A549 (cell line): Measurements from ENCODE around the gene FBXO3. TPM values are rescaled to one million over a fixed set of nuclear protein-coding genes. Genes with fewer than 3 reads are reported as not detected.

ENCODE experiments used
- ATAC-seq, 2 experiments: fragments of 200-7000 bp in 1 of 2; fragments of >200 bp in 1 of 2; cut with Nextera tagmentation in 1 of 2; cut with Tn5 transposase in 1 of 2; 3 replicates each; pipeline versions ENCODE4 v1.8.0 to v1.9.1; 2018 to 2020; ENCODE audit warnings: mild to moderate bottlenecking in 1 of 2, moderate library complexity in 1 of 2
- CTCF ChIA-PET: fragments of 300-600 bp; sonication (Branson Sonifier 250); formaldehyde crosslinking; extraction: SDS; loops from one replicate; lab custom pipeline; 2021; ENCODE audit warnings: antibody characterized with exemption, inconsistent platforms; lab: Yijun Ruan, JAX
- POLR2A ChIA-PET: fragments of 350-600 bp; formaldehyde crosslinking; extraction: SDS; loops from one replicate; lab custom pipeline; 2021; ENCODE audit warnings: antibody characterized with exemption, inconsistent platforms; lab: Yijun Ruan, JAX
- DNase-seq, 2 experiments: peaks; one replicate each; pipeline versions ENCODE4 v3.0.0 to v3.0.0-alpha.2; 2011 to 2016; ENCODE audit warnings: low read depth in 1 of 2, low spot score in 1 of 2
- FAIRE-seq: peaks from 2 replicates; lab custom pipeline; 2011; peaks lifted over from hg19 to GRCh38; lab: Jason Lieb, UNC
- H3K27ac ChIP-seq, 2 experiments: fragments of >200 bp; sonication (Bioruptor Twin); formaldehyde crosslinking; 3 replicates each; pipeline ENCODE4 v1.5.1; 2016 to 2017
- H3K4me1 ChIP-seq: fragments of >200 bp; sonication (Bioruptor Twin); formaldehyde crosslinking; 3 replicates; pipeline ENCODE4 v1.6.1; 2016
- H3K4me2 ChIP-seq: fragments of >200 bp; sonication (Bioruptor Twin); formaldehyde crosslinking; 3 replicates; pipeline ENCODE4 v1.6.1; 2016
- H3K4me3 ChIP-seq: fragments of >200 bp; sonication (Bioruptor Twin); formaldehyde crosslinking; 3 replicates; pipeline ENCODE4 v1.5.1; 2016
- H3K9me3 ChIP-seq: fragments of >200 bp; sonication (Bioruptor Twin); formaldehyde crosslinking; 3 replicates; pipeline ENCODE4 v1.6.1; 2016
- ATOH8 ChIP-seq: fragments of 250-450 bp; sonication (Bioruptor Pico); IDR thresholded peaks from 2 replicates; pipeline ENCODE4 v1.5.0; 2020; ENCODE audit warnings: low read depth, mild to moderate bottlenecking, moderate library complexity
- CBX2 ChIP-seq: fragments of 200-600 bp; sonication (generic); IDR thresholded peaks from 2 replicates; pipeline ENCODE4 v1.6.1; 2016; ENCODE audit warnings: low read depth, mild to moderate bottlenecking, borderline replicate concordance
- CHD2 ChIP-seq: fragments of 150-350 bp; IDR thresholded peaks from 2 replicates; pipeline ENCODE4 v1.6.1; 2014; ENCODE audit warnings: low read length; ENCODE audit not compliant: partially characterized antibody
- CHD4 ChIP-seq: fragments of 200-600 bp; sonication (generic); IDR thresholded peaks from 2 replicates; pipeline ENCODE4 v1.6.1; 2016; ENCODE audit warnings: antibody characterized with exemption, mild to moderate bottlenecking, borderline replicate concordance
- E2F6 ChIP-seq: IDR thresholded peaks from 2 replicates; pipeline ENCODE4 v1.6.1; 2012; ENCODE audit warnings: low read depth, borderline replicate concordance
- EHMT2 ChIP-seq: fragments of 200-600 bp; sonication (generic); IDR thresholded peaks from 2 replicates; pipeline ENCODE4 v1.6.1; 2016; ENCODE audit warnings: antibody characterized with exemption, low read depth, mild to moderate bottlenecking, moderate library complexity
- ELK1 ChIP-seq: fragments of 150-350 bp; IDR thresholded peaks from 2 replicates; pipeline ENCODE4 v1.6.1; 2014; ENCODE audit warnings: low read depth, mild to moderate bottlenecking, low read length
- EP300 ChIP-seq, 2 experiments: fragments of >200 bp; sonication (Bioruptor Twin); formaldehyde crosslinking; IDR thresholded peaks; 2 replicates in 1 of 2; 3 replicates in 1 of 2; pipeline ENCODE4 v1.6.1; 2016 to 2017
- ESRRA ChIP-seq: fragments of 150-350 bp; IDR thresholded peaks from 2 replicates; pipeline ENCODE4 v1.6.1; 2014; ENCODE audit warnings: mild to moderate bottlenecking, low read length, borderline replicate concordance
- FOSB ChIP-seq: fragments of 250-450 bp; sonication (Bioruptor Pico); IDR thresholded peaks from 2 replicates; pipeline ENCODE4 v1.5.0; 2020; ENCODE audit warnings: mild to moderate bottlenecking, moderate library complexity
- FOXS1 ChIP-seq: fragments of 250-450 bp; sonication (Bioruptor Pico); IDR thresholded peaks from 2 replicates; pipeline ENCODE4 v1.5.0; 2020; ENCODE audit warnings: mild to moderate bottlenecking, moderate library complexity
- HES2 ChIP-seq: fragments of >200 bp; sonication (Bioruptor Twin); formaldehyde crosslinking; IDR thresholded peaks from 2 replicates; pipeline ENCODE4 v1.6.1; 2016
- HOXB13 ChIP-seq: fragments of 250-450 bp; sonication (Bioruptor Pico); IDR thresholded peaks from 2 replicates; pipeline ENCODE4 v1.5.0; 2020; ENCODE audit warnings: low read depth, mild to moderate bottlenecking, moderate library complexity
- JUN ChIP-seq, 2 experiments: fragments of >200 bp; sonication (Bioruptor Twin); formaldehyde crosslinking; IDR thresholded peaks; 2 replicates in 1 of 2; 3 replicates in 1 of 2; pipeline ENCODE4 v1.6.1; 2016 to 2017
- MAFK ChIP-seq: fragments of 450-650 bp; IDR thresholded peaks from 2 replicates; pipeline ENCODE4 v1.6.1; 2014; ENCODE audit not compliant: partially characterized antibody
- MAX ChIP-seq: IDR thresholded peaks from 2 replicates; pipeline ENCODE4 v1.6.1; 2012
- MAZ ChIP-seq: fragments of 150-350 bp; IDR thresholded peaks from 2 replicates; pipeline ENCODE4 v1.6.1; 2014; ENCODE audit warnings: antibody characterized with exemption, low read depth, low read length, borderline replicate concordance
- MYC ChIP-seq: IDR thresholded peaks from 2 replicates; pipeline ENCODE4 v1.6.1; 2012; ENCODE audit warnings: mild to moderate bottlenecking, inconsistent platforms, low read length, improper control_type of control experiment, borderline replicate concordance
- NPAS2 ChIP-seq: fragments of 250-450 bp; sonication (Bioruptor Pico); IDR thresholded peaks from 2 replicates; pipeline ENCODE4 v1.8.0; 2022; ENCODE audit warnings: mild to moderate bottlenecking, moderate library complexity, borderline replicate concordance
- PBX3 ChIP-seq: IDR thresholded peaks from 2 replicates; pipeline ENCODE4 v1.6.1; 2012
- RARB ChIP-seq: fragments of 250-450 bp; sonication (Bioruptor Pico); IDR thresholded peaks from 2 replicates; pipeline ENCODE4 v1.8.0; 2021; ENCODE audit warnings: mild to moderate bottlenecking, moderate library complexity
- SREBF2 ChIP-seq: fragments of 450-650 bp; IDR thresholded peaks from 2 replicates; pipeline ENCODE4 v1.6.1; 2014; ENCODE audit warnings: mild to moderate bottlenecking, moderate library complexity
- TP53 ChIP-seq: fragments of 250-450 bp; sonication (Bioruptor Pico); IDR thresholded peaks from 2 replicates; pipeline ENCODE4 v1.5.0; 2021; ENCODE audit warnings: mild to moderate bottlenecking, moderate library complexity
- USF2 ChIP-seq: fragments of 450-650 bp; IDR thresholded peaks from 2 replicates; pipeline ENCODE4 v1.6.1; 2014; ENCODE audit warnings: antibody characterized with exemption
- ZC3H11A ChIP-seq: fragments of 450-650 bp; IDR thresholded peaks from 2 replicates; pipeline ENCODE4 v1.6.1; 2014; ENCODE audit warnings: antibody characterized with exemption, mild to moderate bottlenecking
- ZFP36 ChIP-seq: fragments of 450-650 bp; IDR thresholded peaks from 2 replicates; pipeline ENCODE4 v1.6.1; 2014; ENCODE audit warnings: borderline replicate concordance; ENCODE audit not compliant: partially characterized antibody
- WGBS: methylation state at CpG from one replicate; pipeline ENCODE4 v1.1.6; 2017; ENCODE audit errors: missing lambda C conversion rate; 5-methylcytosine and 5-hydroxymethylcytosine counted together
- polyA plus RNA-seq, 4 experiments: library from polyadenylated mRNA; depleted of rRNA in 3 of 4; stranded (reverse); fragments of >200 nt; fragmentation: RNase III in 1 of 4; extraction: RNeasy Plus Mini Kit Qiagen cat#74134 plus additional on column Dnase treatment in 1 of 4; gene quantifications; 2 replicates in 3 of 4; 3 replicates in 1 of 4; pipeline ENCODE4 v1.2.3, GENCODE V29; 2011 to 2017

FBXO3 gene
- polyA plus RNA-seq, 2 of the 4 experiments (the other 2 are of a cell fraction), result 22.5 to 42.6 TPM

GRCh38 chr11:33725496-33725895 lies 48.8 kb downstream of the FBXO3 start:
- TF ChIP-seq CHD2 (no peak), ATOH8 (no peak), CHD4 (no peak)
- DNase-seq (no peak), FAIRE-seq (no peak), ATAC-seq (no peak)
- H3K4me1 ChIP-seq, result peaks cover 54% of the 10 kb centered on the region
- H3K27ac ChIP-seq, result no peak overlapping the region; a peak in 1 of 6 replicates
- H3K9me3 ChIP-seq, result peaks cover 3% of the 10 kb centered on the region; the same call in 1 of the 3 replicates
- WGBS, result 94% methylated on average over 5 of the region's 5 CpGs
- H3K4me3 ChIP-seq, result no peak overlapping the region
- ChIA-PET POLR2A (interaction anchor here (0.6 kb wide), 1 partner anchor 11 kb away, joined by 3 read pairs; the partner anchor contains the start of gene CD59), CTCF (interaction anchor here (1.3 to 5.3 kb wide), 3 partner anchors 10 to 17 kb away, joined by 3 to 26 read pairs (median 6); partner anchors contain the start of gene CD59)
- H3K4me2 ChIP-seq, result 0 out of 3 replicates have a peak overlapping the region, but pooled peaks have one; percentile 84

GRCh38 chr11:33724644-33725035 lies 49.7 kb downstream of the FBXO3 start:
- CTCF ChIA-PET, result interaction anchor here (1.1 to 5.3 kb wide), 4 partner anchors 9 to 18 kb away, joined by 4 to 26 read pairs (median 5); no protein-coding TSS in a partner anchor
- H3K4me3 ChIP-seq, result no peak overlapping the region

GRCh38 chr11:33723238-33723881 lies 51.0 kb downstream of the FBXO3 start:
- Histone ChIP-seq H3K4me2 (peak overlapping the region; percentile 84), H3K9me3 (peaks cover 2% of the 10 kb centered on the region; the same call in 1 of the 3 replicates), H3K4me3 (peak overlapping the region; percentile 25; the same call in 1 of the 3 replicates), H3K4me1 (peaks cover 62% of the 10 kb centered on the region), H3K27ac (peak overlapping the region; percentile 80 to 90)
- DNase-seq (peak; percentile 73 to 94), ATAC-seq (peak; percentile 76 to 85), FAIRE-seq (no peak)
- CTCF ChIA-PET, result interaction anchor here (1.1 to 5.3 kb wide), 3 partner anchors 13 to 19 kb away, joined by 3 to 26 read pairs (median 4); no protein-coding TSS in a partner anchor
- WGBS, result 37% methylated on average over 6 of the region's 6 CpGs
- POLR2A ChIA-PET, result interaction anchor here (1.3 to 1.5 kb wide), 2 partner anchors 13 to 21 kb away, joined by 3 to 10 read pairs; partner anchors contain the start of gene CD59
- TF ChIP-seq CHD2 (no peak), USF2 (no peak), MAX (0 out of 2 replicates have a peak, but pooled peaks have one; percentile 24), EP300 (IDR thresholded peaks at IDR 0.05) (peak; percentile 28 to 73; a peak in 2 of 5 replicates), CBX2 (no peak), JUN (IDR thresholded peaks at IDR 0.05) (peak in 1 of 2 experiments; percentile 41; a peak in 3 of 5 replicates), FOSB (CRISPR knock-in tag) (no peak), PBX3 (0 out of 2 replicates have a peak, but pooled peaks have one; percentile 28), HOXB13 (no peak), EHMT2 (no peak), MAFK (peak; percentile 99)

More at GRCh38 chr11:33724644-33725035, 49.7 kb downstream of the FBXO3 start:
- POLR2A ChIA-PET, result no interaction called here
- peak overlapping the region; percentile 80 to 90 for H3K27ac ChIP-seq
- DNase-seq, result no peak
- H3K4me1 ChIP-seq, result peaks cover 59% of the 10 kb centered on the region
- peaks cover 3% of the 10 kb centered on the region; the same call in 1 of the 3 replicates for H3K9me3 ChIP-seq
- TF ChIP-seq CHD2, result no peak
- TF ChIP-seq TP53, result no peak
- no peak for TF ChIP-seq ZFP36
- no peak for TF ChIP-seq E2F6
- no peak for TF ChIP-seq MAX
- no peak for TF ChIP-seq ZC3H11A
- no peak for TF ChIP-seq SREBF2
- TF ChIP-seq FOXS1 (CRISPR knock-in tag), result no peak
- no peak for TF ChIP-seq ELK1
- no peak for TF ChIP-seq MYC
- TF ChIP-seq EP300 (IDR thresholded peaks at IDR 0.05), result no peak
- no peak for TF ChIP-seq HES2
- no peak for TF ChIP-seq NPAS2
- no peak for TF ChIP-seq CBX2
- TF ChIP-seq RARB (CRISPR knock-in tag), result no peak
- no peak for TF ChIP-seq MAZ
- no peak for TF ChIP-seq ESRRA
- no peak for TF ChIP-seq JUN (IDR thresholded peaks at IDR 0.05)
- no peak for TF ChIP-seq FOSB (CRISPR knock-in tag)
- no peak for TF ChIP-seq HOXB13
- TF ChIP-seq, all 56 proteins: peak for 0
- ATAC-seq (no peak), FAIRE-seq (no peak)
- peak overlapping the region; percentile 84 for H3K4me2 ChIP-seq
- WGBS, result 68% methylated on average over 4 of the region's 4 CpGs
